PC-3 (cell line): ENCODE results near the gene SP140L. TPM values are rescaled to one million over a fixed set of nuclear protein-coding genes. Genes with fewer than 3 reads are reported as not detected.
"Not testable (repeated sequence)": the region's sequence is repeated elsewhere in the genome, so short reads cannot be mapped to it uniquely, and the experiment has no call there.

ENCODE experiments used
- ATAC-seq: fragments of 200-7000 bp; cut with Tn5 transposase; 2 replicates; pipeline ENCODE4 v1.9.1; 2020; ENCODE audit warnings: mild to moderate bottlenecking, moderate library complexity
- BruUV-seq: library from RNA; stranded (reverse); fragments of 400-500 nt; replicated peaks from 2 replicates; lab custom pipeline; 2021; lab: Mats Ljungman, UMichigan
- CTCF ChIA-PET: fragments of 300-600 bp; sonication (Branson Sonifier 250); formaldehyde crosslinking; loops from one replicate; lab custom pipeline; 2022; ENCODE audit warnings: antibody characterized with exemption; lab: Charles Lee
- POLR2A ChIA-PET: fragments of 300-600 bp; sonication (Branson Sonifier 250); formaldehyde crosslinking; loops from one replicate; lab custom pipeline; 2022; ENCODE audit warnings: antibody characterized with exemption; ENCODE audit not compliant: unreplicated experiment; lab: Charles Lee
- DNase-seq: peaks from one replicate; pipeline ENCODE4 v3.0.0-alpha.2; 2015
- H2AFZ ChIP-seq: fragments of 300-600 bp; sonication (generic); 2 replicates; pipeline ENCODE4 v1.6.0; 2016; ENCODE audit warnings: antibody characterized with exemption, low read length
- H3F3A ChIP-seq: fragments of 300-600 bp; sonication (generic); one replicate; pipeline ENCODE4 v1.6.0; 2017; ENCODE audit warnings: antibody characterized with exemption, low read length, control low read depth, mild to moderate bottlenecking; ENCODE audit not compliant: unreplicated experiment
- H3K27ac ChIP-seq: fragments of 300-600 bp; sonication (generic); 2 replicates; pipeline ENCODE4 v1.5.1; 2016; ENCODE audit warnings: mild to moderate bottlenecking, low read length
- H3K27me3 ChIP-seq: fragments of 300-600 bp; sonication (generic); 2 replicates; pipeline ENCODE4 v1.6.1; 2016; ENCODE audit warnings: low read length, mixed read lengths
- H3K36me3 ChIP-seq: fragments of 300-600 bp; sonication (generic); 2 replicates; pipeline ENCODE4 v1.6.1; 2016; ENCODE audit warnings: low read depth, mixed run types, low read length, mixed read lengths
- H3K4me1 ChIP-seq: fragments of 300-600 bp; sonication (generic); 2 replicates; pipeline ENCODE4 v1.5.1; 2016; ENCODE audit warnings: low read length; ENCODE audit not compliant: insufficient read depth
- H3K4me2 ChIP-seq: fragments of 300-600 bp; sonication (generic); 2 replicates; pipeline ENCODE4 v1.6.0; 2016; ENCODE audit warnings: low read length
- H3K4me3 ChIP-seq: fragments of 300-600 bp; sonication (generic); 2 replicates; pipeline ENCODE4 v1.5.1; 2016; ENCODE audit warnings: mild to moderate bottlenecking, low read length, mixed read lengths
- H3K79me2 ChIP-seq: fragments of 300-600 bp; sonication (generic); 2 replicates; pipeline ENCODE4 v1.6.1; 2017; ENCODE audit warnings: low read length, mixed read lengths
- H3K9ac ChIP-seq: fragments of 300-600 bp; sonication (generic); 2 replicates; pipeline ENCODE4 v1.6.0; 2016; ENCODE audit warnings: mild to moderate bottlenecking, low read length
- H3K9me2 ChIP-seq: fragments of 300-600 bp; sonication (generic); replicated peaks from 2 replicates; pipeline ENCODE4 v1.6.1; 2016; ENCODE audit warnings: mixed run types, low read length, mixed read lengths
- H3K9me3 ChIP-seq: fragments of 300-600 bp; sonication (generic); 2 replicates; pipeline ENCODE4 v1.6.1; 2016; ENCODE audit warnings: low read length, mixed read lengths
- H4K20me1 ChIP-seq: fragments of 300-600 bp; sonication (generic); 2 replicates; pipeline ENCODE4 v1.6.1; 2016; ENCODE audit warnings: low read length, mixed read lengths
- EZH2 ChIP-seq: fragments of 300-600 bp; sonication (generic); IDR thresholded peaks from one replicate; pipeline ENCODE4 v1.6.1; 2017; ENCODE audit warnings: antibody characterized with exemption, mild to moderate bottlenecking, low read length; ENCODE audit not compliant: unreplicated experiment
- EZH2phosphoT487 ChIP-seq: fragments of 300-600 bp; sonication (generic); IDR thresholded peaks from 2 replicates; pipeline ENCODE4 v1.6.1; 2018; ENCODE audit warnings: mild to moderate bottlenecking, antibody characterized with exemption, low read length, borderline replicate concordance
- intact Hi-C: fragments of 100-400 bp; cut with micrococcal nuclease; formaldehyde crosslinking; loops from 2 replicates; pipeline ENCODE4 v1.9.0; 2023
- total RNA-seq: library from RNA; depleted of rRNA; stranded (reverse); fragments of >200 nt; gene quantifications from 2 replicates; pipeline ENCODE4 v1.2.3, GENCODE V29; 2014
- TF ChIP-seq, protein P1 (sequence below): fragments of 300-600 bp; sonication (generic); conservative IDR thresholded peaks from 2 replicates; pipeline ENCODE4 v1.5.1; 2017; ENCODE audit warnings: antibody characterized with exemption, low read depth, mild to moderate bottlenecking, low read length

Gene SP140L
- total RNA-seq, 1 experiment from 2014 or later: 2.8 TPM

DNA sequence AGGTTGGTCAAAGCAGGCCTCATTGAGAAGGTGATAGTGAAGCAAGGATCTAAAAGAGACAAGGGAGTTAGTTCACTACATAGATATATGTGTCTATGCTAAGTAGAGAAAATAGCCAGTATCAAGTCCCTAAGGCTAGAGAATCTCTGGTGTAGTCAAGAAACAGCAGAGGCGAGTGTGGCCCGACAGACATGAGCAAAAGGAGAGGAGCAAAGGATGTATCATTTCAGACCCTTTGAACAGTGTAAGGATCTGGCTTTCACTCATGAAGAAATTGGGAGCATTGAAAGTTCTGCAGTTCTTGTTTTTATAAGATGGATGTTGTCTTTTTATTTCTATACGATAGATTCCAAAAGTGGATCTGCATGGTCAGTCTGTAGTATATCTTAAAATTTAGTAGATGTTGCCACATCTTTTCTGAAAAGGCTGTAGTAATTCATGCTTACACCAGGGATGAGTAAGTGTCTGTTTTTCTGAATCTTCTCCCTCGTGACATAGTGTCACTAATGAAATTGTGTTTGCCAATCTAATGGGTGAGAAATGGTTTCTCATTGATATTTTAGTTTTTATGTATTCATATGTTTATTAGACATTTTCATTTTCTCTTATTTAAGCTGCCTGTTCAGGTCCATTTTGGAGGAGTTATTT lies 107.8 kb downstream of the SP140L start:
- no TSS peak for BruUV-seq
- Histone ChIP-seq H3K9me2 (no peaks in the 10 kb centered on the region), H3K4me1 (peaks cover 11% of the 10 kb centered on the region; the same call in 1 of the 2 replicates), H3K27ac (peak overlapping the region; percentile 19), H3K27me3 (no peaks in the 10 kb centered on the region), H3K4me2 (peak overlapping the region; percentile 37; the same call in 1 of the 2 replicates), H3K9ac (no peak overlapping the region), H3F3A (no peaks in the 10 kb centered on the region), H4K20me1 (no peaks in the 10 kb centered on the region), H3K9me3 (no peaks in the 10 kb centered on the region), H3K79me2 (0 out of 2 replicates have a peak, but pooled peaks cover 8% of the 10 kb centered on the region), H3K36me3 (peaks cover 18% of the 10 kb centered on the region), H3K4me3 (no peak overlapping the region), H2AFZ (no peak overlapping the region)
- ATAC-seq: peak; percentile 65
- TF ChIP-seq, protein P1, sequence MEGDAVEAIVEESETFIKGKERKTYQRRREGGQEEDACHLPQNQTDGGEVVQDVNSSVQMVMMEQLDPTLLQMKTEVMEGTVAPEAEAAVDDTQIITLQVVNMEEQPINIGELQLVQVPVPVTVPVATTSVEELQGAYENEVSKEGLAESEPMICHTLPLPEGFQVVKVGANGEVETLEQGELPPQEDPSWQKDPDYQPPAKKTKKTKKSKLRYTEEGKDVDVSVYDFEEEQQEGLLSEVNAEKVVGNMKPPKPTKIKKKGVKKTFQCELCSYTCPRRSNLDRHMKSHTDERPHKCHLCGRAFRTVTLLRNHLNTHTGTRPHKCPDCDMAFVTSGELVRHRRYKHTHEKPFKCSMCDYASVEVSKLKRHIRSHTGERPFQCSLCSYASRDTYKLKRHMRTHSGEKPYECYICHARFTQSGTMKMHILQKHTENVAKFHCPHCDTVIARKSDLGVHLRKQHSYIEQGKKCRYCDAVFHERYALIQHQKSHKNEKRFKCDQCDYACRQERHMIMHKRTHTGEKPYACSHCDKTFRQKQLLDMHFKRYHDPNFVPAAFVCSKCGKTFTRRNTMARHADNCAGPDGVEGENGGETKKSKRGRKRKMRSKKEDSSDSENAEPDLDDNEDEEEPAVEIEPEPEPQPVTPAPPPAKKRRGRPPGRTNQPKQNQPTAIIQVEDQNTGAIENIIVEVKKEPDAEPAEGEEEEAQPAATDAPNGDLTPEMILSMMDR: no peak
- TF ChIP-seq EZH2 (no peak), EZH2phosphoT487 (no peak)
- POLR2A ChIA-PET: no interaction called here
- DNase-seq: no peak
- CTCF ChIA-PET: no interaction called here
- intact Hi-C loops: loop anchor here (5.0 kb wide), 1 partner anchor 178 kb away; no protein-coding TSS in a partner anchor

DNA sequence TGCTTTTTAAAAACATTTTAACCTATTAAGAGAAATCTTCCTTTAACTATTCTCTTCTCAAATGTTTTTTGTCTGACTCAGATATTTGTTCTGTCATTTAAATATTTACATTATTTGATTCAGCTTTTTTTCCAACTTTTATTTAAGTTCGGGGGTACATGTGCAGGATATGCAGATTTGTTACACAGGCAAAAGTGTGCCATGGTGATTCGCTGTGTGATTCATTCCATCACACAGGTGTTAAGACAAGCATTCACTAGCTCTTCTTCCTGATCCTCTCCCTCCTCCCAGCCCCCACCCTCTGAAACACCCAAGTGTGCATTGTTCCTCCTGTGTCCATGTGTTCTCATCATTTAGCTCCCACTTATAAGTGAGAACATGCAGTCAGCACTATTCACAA lies 108.4 kb downstream of the SP140L start:
- H3K27ac ChIP-seq: peak overlapping the region; percentile 19; the same call in 1 of the 2 replicates
- POLR2A ChIA-PET: no interaction called here

DNA sequence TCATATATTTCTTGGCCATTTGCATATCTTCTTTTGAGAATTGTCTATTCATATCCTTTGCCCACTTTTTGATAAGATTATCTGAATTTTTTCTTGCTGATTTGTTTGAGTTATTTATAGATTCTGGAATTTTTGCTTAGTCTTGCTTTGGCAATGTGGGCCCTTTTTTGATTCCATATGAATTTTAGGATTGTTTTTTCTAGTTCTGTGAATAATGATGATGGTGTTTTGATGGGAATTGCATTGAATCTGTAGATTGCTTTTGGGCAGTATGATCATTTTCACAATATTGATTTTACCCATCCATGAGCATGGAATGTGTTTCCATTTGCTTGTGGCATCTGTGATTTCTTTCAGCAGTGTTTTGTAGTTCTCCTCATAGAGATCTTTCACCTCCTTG lies 112.1 kb downstream of the SP140L start:
- H3K9ac ChIP-seq, ATAC-seq, H3K9me2 ChIP-seq, BruUV-seq, CTCF ChIA-PET, POLR2A ChIA-PET, H4K20me1 ChIP-seq, H3K27ac ChIP-seq, H3K9me3 ChIP-seq, intact Hi-C loops, H3F3A ChIP-seq, H3K79me2 ChIP-seq, DNase-seq, H3K4me3 ChIP-seq, H3K4me2 ChIP-seq, H2AFZ ChIP-seq, H3K27me3 ChIP-seq: not testable (repeated sequence)
- Histone ChIP-seq H3K4me1 (peaks cover 24% of the 10 kb centered on the region), H3K36me3 (peaks cover 15% of the 10 kb centered on the region; the same call in 1 of the 2 replicates)

More for the DNA sequence above, 108.4 kb downstream of the SP140L start:
- Histone ChIP-seq H3F3A (no peaks in the 10 kb centered on the region), H3K9me3 (no peaks in the 10 kb centered on the region), H3K9ac (no peak overlapping the region), H3K27me3 (no peaks in the 10 kb centered on the region), H3K4me3 (no peak overlapping the region), H3K9me2 (no peaks in the 10 kb centered on the region), H3K79me2 (0 out of 2 replicates have a peak, but pooled peaks cover 8% of the 10 kb centered on the region), H3K4me1 (peaks cover 11% of the 10 kb centered on the region; the same call in 1 of the 2 replicates), H2AFZ (no peak overlapping the region), H3K4me2 (peak overlapping the region; percentile 37; the same call in 1 of the 2 replicates), H3K36me3 (peaks cover 14% of the 10 kb centered on the region; the same call in 1 of the 2 replicates), H4K20me1 (no peaks in the 10 kb centered on the region)
- no TSS peak for BruUV-seq
- peak; percentile 55 for DNase-seq
- intact Hi-C loops: no loop called here
- TF ChIP-seq, protein P1: no peak
- TF ChIP-seq EZH2: no peak
- no peak for TF ChIP-seq EZH2phosphoT487
- CTCF ChIA-PET: no interaction called here
- ATAC-seq: peak; percentile 83
